ENCODE measurements around the gene MYPOP.

MYPOP gene

GRCh38 chr19:45847663-45848062 lies 54.8 kb downstream of the MYPOP start:
- CTCF ChIA-PET, result interaction anchor here (0.7 to 2.4 kb wide), 2 partner anchors 30 to 89 kb away, joined by 3 to 18 read pairs; no protein-coding TSS in a partner anchor
- no peak overlapping the region for H3K4me3 ChIP-seq (ENCODE audit: low read depth, low read length)
- no peak for TF ChIP-seq ZNF221 (tag by site-specific recombination; IDR thresholded peaks at IDR 0.05; ENCODE audit: borderline replicate concordance)
- TF ChIP-seq YY2 (tag by site-specific recombination; IDR thresholded peaks at IDR 0.05), result no peak
- peak; percentile 99 for TF ChIP-seq PRDM10 (tag by site-specific recombination; IDR thresholded peaks at IDR 0.05)
- H3K9me3 ChIP-seq (ENCODE audit: control insufficient read depth, insufficient read depth, low read depth, low read length), result no peaks in the 10 kb centered on the region
- POLR2A ChIA-PET, result interaction anchor here (0.6 kb wide), 1 partner anchor 139 kb away, joined by 3 read pairs; no protein-coding TSS in a partner anchor
- H3K36me3 ChIP-seq (ENCODE audit: control insufficient read depth in 2 of 2, insufficient read depth in 1 of 2, low read length in 2 of 2), result peaks cover 79 to 96% of the 10 kb centered on the region in 2 experiments
- H3K4me1 ChIP-seq (ENCODE audit: control insufficient read depth, insufficient read depth, low read length), result no peaks in the 10 kb centered on the region
- H3K27ac ChIP-seq (ENCODE audit: extremely low read depth, low read depth, low read length), result no peak overlapping the region

DNA sequence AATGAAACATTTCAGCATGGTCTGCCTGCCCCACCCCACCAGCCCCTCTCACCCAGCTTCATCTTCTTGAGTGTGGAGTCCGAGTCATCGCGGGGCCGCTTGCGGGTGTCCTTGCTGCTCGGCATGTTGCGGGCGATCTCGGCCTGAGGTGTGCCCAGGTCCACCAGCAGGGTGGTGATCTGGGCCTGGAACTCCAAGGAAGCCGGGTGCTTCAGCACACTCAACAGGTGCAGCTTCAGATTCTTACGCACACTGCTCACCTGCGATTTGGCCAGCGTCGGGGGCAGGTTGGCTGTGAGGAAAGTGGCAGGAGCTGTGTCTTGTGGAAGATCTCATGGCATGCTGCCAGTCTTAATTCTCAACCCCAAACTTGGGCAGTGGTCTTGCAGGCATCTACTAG lies 60.2 kb downstream of the MYPOP start:
- Histone ChIP-seq H3K9me3 (ENCODE audit: control insufficient read depth, insufficient read depth, low read depth, low read length) (no peaks in the 10 kb centered on the region), H3K4me3 (ENCODE audit: low read depth, low read length) (no peak overlapping the region), H3K4me1 (ENCODE audit: control insufficient read depth, insufficient read depth, low read length) (no peaks in the 10 kb centered on the region), H3K27ac (ENCODE audit: extremely low read depth, low read depth, low read length) (peak overlapping the region; percentile 13; the same call in 1 of the 2 replicates), H3K36me3 (ENCODE audit: control insufficient read depth in 2 of 2, insufficient read depth in 1 of 2, low read length in 2 of 2) (peaks cover 84 to 87% of the 10 kb centered on the region in 2 experiments)
- TF ChIP-seq SCRT2 (tag by site-specific recombination; IDR thresholded peaks at IDR 0.05), result peak; percentile 87
- no peak for TF ChIP-seq AEBP2 (tag by site-specific recombination; IDR thresholded peaks at IDR 0.05; ENCODE audit: borderline replicate concordance)
- TF ChIP-seq SCRT1 (tag by site-specific recombination; IDR thresholded peaks at IDR 0.05; ENCODE audit: borderline replicate concordance), result peak; percentile 68; the same call in 1 of the 2 replicates
- POLR2A ChIA-PET, result no interaction called here
- CTCF ChIA-PET, result interaction anchor here (0.8 to 1.3 kb wide), 4 partner anchors 19 to 168 kb away, joined by 3 to 13 read pairs (median 3); no protein-coding TSS in a partner anchor
